Measurements from ENCODE around the gene CYTL1.

The CYTL1 gene

GRCh38 chr4:4985036-4985435 is 34.2 kb downstream of the CYTL1 start:
- no peak for DNase-seq
- intact Hi-C loops (cut with DNase I): no loop called here

GRCh38 chr4:4984186-4984585 is 35.1 kb downstream of the CYTL1 start:
- intact Hi-C loops (cut with DNase I): no loop called here
- no peak for DNase-seq

- no peak for DNase-seq
- intact Hi-C loops (cut with DNase I): no loop called here
Observed at GRCh38 chr4:4981827-4982226, 37.4 kb downstream of the CYTL1 start.

GRCh38 chr4:4981427-4981826 is 37.8 kb downstream of the CYTL1 start:
- intact Hi-C loops (cut with DNase I): no loop called here
- DNase-seq: no peak

GRCh38 chr4:4980621-4981230 is 38.5 kb downstream of the CYTL1 start:
- intact Hi-C loops (cut with DNase I): no loop called here
- no peak for DNase-seq

- intact Hi-C loops (cut with DNase I): no loop called here
- DNase-seq: no peak
Observed at GRCh38 chr4:4979971-4980370, 39.3 kb downstream of the CYTL1 start.

GRCh38 chr4:4974727-4975126 is 44.5 kb downstream of the CYTL1 start:
- no peak for DNase-seq
- intact Hi-C loops (cut with DNase I): no loop called here

- no peak for DNase-seq
- intact Hi-C loops (cut with DNase I): no loop called here
Observed at GRCh38 chr4:4971796-4972195, 47.5 kb downstream of the CYTL1 start.

- DNase-seq: no peak
- intact Hi-C loops (cut with DNase I): no loop called here
Observed at GRCh38 chr4:4969298-4969697, 50.0 kb downstream of the CYTL1 start.

- DNase-seq: no peak
- intact Hi-C loops (cut with DNase I): no loop called here
Observed at GRCh38 chr4:4968161-4968725, 51.0 kb downstream of the CYTL1 start.

All from head of caudate nucleus (tissue), 42 donors.